K562 (cell line): ENCODE results near the gene TSC22D2. TPM values are rescaled to one million over a fixed set of nuclear protein-coding genes. Genes with fewer than 3 reads are reported as not detected.
A peak's percentile ranks its signal among the peaks of the same experiment; 100 is the strongest.

Experiments
- BDP1 ChIP-seq: IDR thresholded peaks from 3 replicates; pipeline ENCODE4 v1.6.1; 2011; ENCODE audit not compliant: insufficient read length, insufficient read depth
- COPS2 ChIP-seq: fragments of 450-650 bp; conservative IDR thresholded peaks from 2 replicates; pipeline ENCODE4 v1.6.1; 2016; ENCODE audit warnings: mild to moderate bottlenecking, moderate library complexity
- DMBX1 ChIP-seq: fragments of 250-450 bp; sonication (Bioruptor Pico); IDR thresholded peaks from 2 replicates; pipeline ENCODE4 v1.8.0; 2022; ENCODE audit warnings: inconsistent platforms, mild to moderate bottlenecking, moderate library complexity, borderline replicate concordance
- KDM5B ChIP-seq: fragments of 200-600 bp; sonication (generic); IDR thresholded peaks from 2 replicates; pipeline ENCODE4 v1.6.1; 2012; ENCODE audit warnings: low read depth, mild to moderate bottlenecking, moderate library complexity, low read length, control low read depth, inconsistent platforms; ENCODE audit not compliant: insufficient replicate concordance
- PTRF ChIP-seq: fragments of 450-650 bp; IDR thresholded peaks from 2 replicates; pipeline ENCODE4 v1.6.1; 2016; ENCODE audit warnings: mild to moderate bottlenecking, missing genetic modification characterization, missing compliant biosample characterization
- TEAD1 ChIP-seq, 2 experiments: fragments of 450-650 bp in 1 of 2; sonication (generic) in 1 of 2; formaldehyde crosslinking; IDR thresholded peaks; 2 replicates each; pipeline versions ENCODE4 v1.4.0 to v1.8.0; 2020 to 2022; ENCODE audit warnings: mild to moderate bottlenecking in 2 of 2, missing genetic modification reagents in 1 of 2
- THRAP3 ChIP-seq: fragments of 450-650 bp; IDR thresholded peaks from 2 replicates; pipeline ENCODE4 v1.6.1; 2016; ENCODE audit warnings: mild to moderate bottlenecking, inconsistent platforms, borderline replicate concordance
- ZNF347 ChIP-seq: fragments of 450-650 bp; formaldehyde crosslinking; IDR thresholded peaks from 2 replicates; pipeline ENCODE4 v1.4.0; 2020; ENCODE audit warnings: low read depth, mild to moderate bottlenecking, moderate library complexity
- ZNF695 ChIP-seq: fragments of 450-650 bp; formaldehyde crosslinking; IDR thresholded peaks from 2 replicates; pipeline ENCODE4 v1.4.0; 2020; ENCODE audit warnings: mild to moderate bottlenecking, moderate library complexity
- polyA plus RNA-seq, 8 experiments: library from polyadenylated mRNA; depleted of rRNA in 4 of 8; stranded (reverse) in 5 of 8; unstranded in 3 of 8; fragments of >200 nt; fragmentation: Nextera tagmentation in 2 of 8; fragmentation: Illumina TruSeq in 1 of 8; extraction: Ambion mirVana in 2 of 8; extraction: Trizol in 1 of 8; gene quantifications; 2 replicates each; pipeline versions ENCODE4 v1.2.1 to v1.2.3, GENCODE V29; 2011 to 2014; ENCODE audit warnings: inconsistent platforms in 1 of 8, missing spikeins in 1 of 8
- total RNA-seq, 7 experiments: library from RNA; depleted of rRNA in 6 of 7; stranded (reverse); fragments of >200 nt in 6 of 7; fragmentation: Illumina TruSeq in 2 of 7; extraction: Trizol in 2 of 7; gene quantifications; 2 replicates each; pipeline versions ENCODE4 v1.2.1 to v1.2.3, GENCODE V29; 2011 to 2021; ENCODE audit warnings: low replicate concordance in 1 of 7
- TF ChIP-seq, protein P1 (sequence below), 2 experiments: fragments of 450-650 bp in 1 of 2; sonication (generic) in 1 of 2; formaldehyde crosslinking in 1 of 2; IDR thresholded peaks; 2 replicates each; pipeline versions ENCODE4 v1.7.1 to v1.9.0; 2016 to 2022; ENCODE audit warnings: inconsistent platforms in 1 of 2, mild to moderate bottlenecking in 1 of 2, missing genetic modification reagents in 1 of 2
- TF ChIP-seq, protein P2 (sequence below): sonication (generic); formaldehyde crosslinking; IDR thresholded peaks from 2 replicates; pipeline ENCODE4 v1.8.0; 2022; ENCODE audit warnings: mild to moderate bottlenecking, missing genetic modification reagents
- TF ChIP-seq, protein P3 (sequence below): fragments of 250-450 bp; sonication (Bioruptor Pico); IDR thresholded peaks from 2 replicates; pipeline ENCODE4 v1.8.0; 2022; ENCODE audit warnings: moderate library complexity, mild to moderate bottlenecking, inconsistent platforms
- TF ChIP-seq, protein P4 (sequence below): fragments of 450-650 bp; IDR thresholded peaks from 2 replicates; pipeline ENCODE4 v1.6.1; 2016; ENCODE audit warnings: mild to moderate bottlenecking
- TF ChIP-seq, protein P5 (sequence below): fragments of 250-450 bp; sonication (Bioruptor Pico); IDR thresholded peaks from 2 replicates; pipeline ENCODE4 v1.8.0; 2021; ENCODE audit warnings: mild to moderate bottlenecking, moderate library complexity

Gene TSC22D2
- total and polyA plus RNA-seq, 9 of the 15 experiments (the other 6 are each of a cell fraction or from before 2014, with no cell fraction given), result 5.5 to 44.0 (median 19.3) TPM

DNA sequence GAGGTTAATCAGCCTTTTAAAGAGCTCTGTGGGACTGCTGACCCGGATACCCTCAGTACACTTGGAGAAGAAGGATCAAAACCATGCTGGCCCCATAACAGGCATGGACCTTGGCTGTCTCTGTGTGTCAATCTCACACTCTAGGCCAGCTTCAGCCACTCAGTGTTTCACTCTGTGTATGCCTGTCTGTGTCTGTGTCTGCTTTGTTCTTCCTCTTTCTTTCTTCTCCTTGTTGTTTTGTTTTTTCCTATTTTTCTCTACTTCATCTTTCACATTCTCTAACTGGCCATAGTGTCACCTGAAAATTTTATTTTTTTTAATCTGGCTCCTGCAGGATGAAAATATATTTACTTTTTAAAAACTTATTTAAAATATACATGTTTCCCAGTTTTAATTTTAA is 87.1 kb downstream of the TSC22D2 start (continued):
- TF ChIP-seq, protein P1, sequence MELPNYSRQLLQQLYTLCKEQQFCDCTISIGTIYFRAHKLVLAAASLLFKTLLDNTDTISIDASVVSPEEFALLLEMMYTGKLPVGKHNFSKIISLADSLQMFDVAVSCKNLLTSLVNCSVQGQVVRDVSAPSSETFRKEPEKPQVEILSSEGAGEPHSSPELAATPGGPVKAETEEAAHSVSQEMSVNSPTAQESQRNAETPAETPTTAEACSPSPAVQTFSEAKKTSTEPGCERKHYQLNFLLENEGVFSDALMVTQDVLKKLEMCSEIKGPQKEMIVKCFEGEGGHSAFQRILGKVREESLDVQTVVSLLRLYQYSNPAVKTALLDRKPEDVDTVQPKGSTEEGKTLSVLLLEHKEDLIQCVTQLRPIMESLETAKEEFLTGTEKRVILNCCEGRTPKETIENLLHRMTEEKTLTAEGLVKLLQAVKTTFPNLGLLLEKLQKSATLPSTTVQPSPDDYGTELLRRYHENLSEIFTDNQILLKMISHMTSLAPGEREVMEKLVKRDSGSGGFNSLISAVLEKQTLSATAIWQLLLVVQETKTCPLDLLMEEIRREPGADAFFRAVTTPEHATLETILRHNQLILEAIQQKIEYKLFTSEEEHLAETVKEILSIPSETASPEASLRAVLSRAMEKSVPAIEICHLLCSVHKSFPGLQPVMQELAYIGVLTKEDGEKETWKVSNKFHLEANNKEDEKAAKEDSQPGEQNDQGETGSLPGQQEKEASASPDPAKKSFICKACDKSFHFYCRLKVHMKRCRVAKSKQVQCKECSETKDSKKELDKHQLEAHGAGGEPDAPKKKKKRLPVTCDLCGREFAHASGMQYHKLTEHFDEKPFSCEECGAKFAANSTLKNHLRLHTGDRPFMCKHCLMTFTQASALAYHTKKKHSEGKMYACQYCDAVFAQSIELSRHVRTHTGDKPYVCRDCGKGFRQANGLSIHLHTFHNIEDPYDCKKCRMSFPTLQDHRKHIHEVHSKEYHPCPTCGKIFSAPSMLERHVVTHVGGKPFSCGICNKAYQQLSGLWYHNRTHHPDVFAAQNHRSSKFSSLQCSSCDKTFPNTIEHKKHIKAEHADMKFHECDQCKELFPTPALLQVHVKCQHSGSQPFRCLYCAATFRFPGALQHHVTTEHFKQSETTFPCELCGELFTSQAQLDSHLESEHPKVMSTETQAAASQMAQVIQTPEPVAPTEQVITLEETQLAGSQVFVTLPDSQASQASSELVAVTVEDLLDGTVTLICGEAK (IDR thresholded peaks at IDR 0.05), result 0 out of 2 replicates have a peak, but pooled peaks have one; percentile 13
- TF ChIP-seq, protein P1 (CRISPR knock-in tag; IDR thresholded peaks at IDR 0.05), result no peak
- TF ChIP-seq DMBX1 (no peak), PTRF (tag) (no peak), COPS2 (no peak), ZNF347 (CRISPR knock-in tag) (no peak), TEAD1 (CRISPR knock-in tag; IDR thresholded peaks at IDR 0.05) (no peak), BDP1 (no peak), ZNF695 (CRISPR knock-in tag) (no peak), THRAP3 (no peak), KDM5B (no peak)
- TF ChIP-seq, protein P2, sequence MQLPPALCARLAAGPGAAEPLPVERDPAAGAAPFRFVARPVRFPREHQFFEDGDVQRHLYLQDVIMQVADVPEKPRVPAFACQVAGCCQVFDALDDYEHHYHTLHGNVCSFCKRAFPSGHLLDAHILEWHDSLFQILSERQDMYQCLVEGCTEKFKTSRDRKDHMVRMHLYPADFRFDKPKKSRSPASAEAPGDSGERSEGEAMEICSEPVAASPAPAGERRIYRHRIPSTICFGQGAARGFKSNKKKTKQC, result no peak
- TF ChIP-seq, protein P3, sequence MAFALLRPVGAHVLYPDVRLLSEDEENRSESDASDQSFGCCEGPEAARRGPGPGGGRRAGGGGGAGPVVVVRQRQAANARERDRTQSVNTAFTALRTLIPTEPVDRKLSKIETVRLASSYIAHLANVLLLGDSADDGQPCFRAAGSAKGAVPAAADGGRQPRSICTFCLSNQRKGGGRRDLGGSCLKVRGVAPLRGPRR (CRISPR knock-in tag), result no peak
- TF ChIP-seq, protein P4, sequence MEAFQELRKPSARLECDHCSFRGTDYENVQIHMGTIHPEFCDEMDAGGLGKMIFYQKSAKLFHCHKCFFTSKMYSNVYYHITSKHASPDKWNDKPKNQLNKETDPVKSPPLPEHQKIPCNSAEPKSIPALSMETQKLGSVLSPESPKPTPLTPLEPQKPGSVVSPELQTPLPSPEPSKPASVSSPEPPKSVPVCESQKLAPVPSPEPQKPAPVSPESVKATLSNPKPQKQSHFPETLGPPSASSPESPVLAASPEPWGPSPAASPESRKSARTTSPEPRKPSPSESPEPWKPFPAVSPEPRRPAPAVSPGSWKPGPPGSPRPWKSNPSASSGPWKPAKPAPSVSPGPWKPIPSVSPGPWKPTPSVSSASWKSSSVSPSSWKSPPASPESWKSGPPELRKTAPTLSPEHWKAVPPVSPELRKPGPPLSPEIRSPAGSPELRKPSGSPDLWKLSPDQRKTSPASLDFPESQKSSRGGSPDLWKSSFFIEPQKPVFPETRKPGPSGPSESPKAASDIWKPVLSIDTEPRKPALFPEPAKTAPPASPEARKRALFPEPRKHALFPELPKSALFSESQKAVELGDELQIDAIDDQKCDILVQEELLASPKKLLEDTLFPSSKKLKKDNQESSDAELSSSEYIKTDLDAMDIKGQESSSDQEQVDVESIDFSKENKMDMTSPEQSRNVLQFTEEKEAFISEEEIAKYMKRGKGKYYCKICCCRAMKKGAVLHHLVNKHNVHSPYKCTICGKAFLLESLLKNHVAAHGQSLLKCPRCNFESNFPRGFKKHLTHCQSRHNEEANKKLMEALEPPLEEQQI, result 0 out of 2 replicates have a peak, but pooled peaks have one; percentile 55
- TF ChIP-seq, protein P5, sequence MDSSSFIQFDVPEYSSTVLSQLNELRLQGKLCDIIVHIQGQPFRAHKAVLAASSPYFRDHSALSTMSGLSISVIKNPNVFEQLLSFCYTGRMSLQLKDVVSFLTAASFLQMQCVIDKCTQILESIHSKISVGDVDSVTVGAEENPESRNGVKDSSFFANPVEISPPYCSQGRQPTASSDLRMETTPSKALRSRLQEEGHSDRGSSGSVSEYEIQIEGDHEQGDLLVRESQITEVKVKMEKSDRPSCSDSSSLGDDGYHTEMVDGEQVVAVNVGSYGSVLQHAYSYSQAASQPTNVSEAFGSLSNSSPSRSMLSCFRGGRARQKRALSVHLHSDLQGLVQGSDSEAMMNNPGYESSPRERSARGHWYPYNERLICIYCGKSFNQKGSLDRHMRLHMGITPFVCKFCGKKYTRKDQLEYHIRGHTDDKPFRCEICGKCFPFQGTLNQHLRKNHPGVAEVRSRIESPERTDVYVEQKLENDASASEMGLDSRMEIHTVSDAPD (CRISPR knock-in tag), result no peak
